GM21381 (cell line): ENCODE measurements around the gene RBMY1D.
A peak's percentile ranks its signal among the peaks of the same experiment; 100 is the strongest.
"Not testable (repeated sequence)": the region's sequence is repeated elsewhere in the genome, so short reads cannot be mapped to it uniquely, and the experiment has no call there.

ENCODE experiments used
- ATAC-seq: cut with Tn5 transposase; IDR thresholded peaks from one replicate; pipeline ENCODE4 v1.9.1; 2021; ENCODE audit warnings: mild to moderate bottlenecking, moderate library complexity; ENCODE audit not compliant: unreplicated experiment

Gene RBMY1D

GRCh38 chrY:21894426-21894825 is at the start of gene RBMY1D:
Gene RBMY1D (minus strand): TSS chrY:21894526. CDS start chrY:21892513, 2,013 bp downstream.
- ATAC-seq: not testable (repeated sequence)

- ATAC-seq: not testable (repeated sequence)
Observed at GRCh38 chrY:21917932-21918331, 23.6 kb upstream of the RBMY1D start, which contains the start of gene RBMY1E. Gene RBMY1E (minus strand): TSS chrY:21918032. CDS start chrY:21916054, 1,978 bp downstream.

- ATAC-seq: peak; percentile 85
Observed at GRCh38 chrY:21869407-21870076, 24.8 kb downstream of the RBMY1D start.

GRCh38 chrY:21845481-21845880 is 48.8 kb downstream of the RBMY1D start:
- ATAC-seq: no peak

- ATAC-seq: no peak
Observed at GRCh38 chrY:21842090-21842489, 52.2 kb downstream of the RBMY1D start.

GRCh38 chrY:21839489-21839888 is 54.8 kb downstream of the RBMY1D start:
- ATAC-seq: no peak

GRCh38 chrY:21836343-21836742 is 58.0 kb downstream of the RBMY1D start:
- ATAC-seq: no peak

GRCh38 chrY:21835052-21835451 is 59.3 kb downstream of the RBMY1D start:
- ATAC-seq: no peak
